Kidney epithelial cell (primary cell): ENCODE data around the gene CENPW. TPM values are rescaled to one million over a fixed set of nuclear protein-coding genes. Genes with fewer than 3 reads are reported as not detected.

Experiments used
- DNase-seq: peaks from one replicate; pipeline ENCODE4 v3.0.0-alpha.2; 2010; ENCODE audit warnings: low read depth
- H3K27me3 ChIP-seq: 2 replicates; pipeline ENCODE4 v1.6.0; 2011; ENCODE audit warnings: low read length; ENCODE audit not compliant: control insufficient read depth, insufficient read depth
- H3K36me3 ChIP-seq: 2 replicates; pipeline ENCODE4 v1.5.1; 2011; ENCODE audit warnings: low read length; ENCODE audit not compliant: control insufficient read depth, insufficient read depth
- H3K4me3 ChIP-seq: 2 replicates; pipeline ENCODE4 v1.5.1; 2011; ENCODE audit warnings: low read depth, mild to moderate bottlenecking, control low read depth, low read length
- total RNA-seq: library from RNA; depleted of rRNA; stranded (reverse); fragments of >200 nt; gene quantifications from 2 replicates; pipeline ENCODE4 v1.2.3, GENCODE V29; 2015
- TF ChIP-seq, protein P1 (sequence below): IDR thresholded peaks from 2 replicates; pipeline ENCODE4 v1.5.1; 2011; ENCODE audit warnings: mild to moderate bottlenecking, moderate library complexity, low read length, control low read depth, inconsistent platforms; ENCODE audit not compliant: insufficient read depth, poor library complexity, severe bottlenecking

CENPW gene
- total RNA-seq, 1 donor from 2014 or later = 5.7 TPM

DNA sequence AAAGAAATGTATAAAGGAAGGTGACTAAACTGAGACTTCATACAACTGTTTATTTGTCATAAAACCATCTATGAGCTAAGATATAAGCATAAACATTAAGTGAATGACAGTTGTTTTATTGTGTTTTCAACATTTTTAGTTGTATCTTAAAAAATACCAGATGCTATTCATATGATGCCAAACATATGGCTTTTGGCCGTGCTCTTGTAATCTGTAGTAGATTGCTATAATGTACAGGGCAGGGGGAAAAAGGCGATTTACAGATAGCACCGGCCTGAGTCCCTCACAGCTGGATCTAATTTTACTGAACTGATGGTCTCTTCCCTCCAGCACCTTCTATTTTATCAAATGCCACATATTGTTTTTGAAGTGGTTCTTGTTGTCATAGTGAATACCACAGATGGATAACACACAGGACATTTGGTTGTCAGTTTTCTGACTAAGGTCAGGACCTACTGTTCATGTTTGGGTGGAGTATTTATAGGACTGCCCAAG is 48.2 kb downstream of the CENPW start:
- Histone ChIP-seq H3K4me3 (no peak overlapping the region), H3K27me3 (no peaks in the 10 kb centered on the region), H3K36me3 (no peaks in the 10 kb centered on the region)
- DNase-seq = no peak
- TF ChIP-seq, protein P1, sequence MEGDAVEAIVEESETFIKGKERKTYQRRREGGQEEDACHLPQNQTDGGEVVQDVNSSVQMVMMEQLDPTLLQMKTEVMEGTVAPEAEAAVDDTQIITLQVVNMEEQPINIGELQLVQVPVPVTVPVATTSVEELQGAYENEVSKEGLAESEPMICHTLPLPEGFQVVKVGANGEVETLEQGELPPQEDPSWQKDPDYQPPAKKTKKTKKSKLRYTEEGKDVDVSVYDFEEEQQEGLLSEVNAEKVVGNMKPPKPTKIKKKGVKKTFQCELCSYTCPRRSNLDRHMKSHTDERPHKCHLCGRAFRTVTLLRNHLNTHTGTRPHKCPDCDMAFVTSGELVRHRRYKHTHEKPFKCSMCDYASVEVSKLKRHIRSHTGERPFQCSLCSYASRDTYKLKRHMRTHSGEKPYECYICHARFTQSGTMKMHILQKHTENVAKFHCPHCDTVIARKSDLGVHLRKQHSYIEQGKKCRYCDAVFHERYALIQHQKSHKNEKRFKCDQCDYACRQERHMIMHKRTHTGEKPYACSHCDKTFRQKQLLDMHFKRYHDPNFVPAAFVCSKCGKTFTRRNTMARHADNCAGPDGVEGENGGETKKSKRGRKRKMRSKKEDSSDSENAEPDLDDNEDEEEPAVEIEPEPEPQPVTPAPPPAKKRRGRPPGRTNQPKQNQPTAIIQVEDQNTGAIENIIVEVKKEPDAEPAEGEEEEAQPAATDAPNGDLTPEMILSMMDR = no peak

DNA sequence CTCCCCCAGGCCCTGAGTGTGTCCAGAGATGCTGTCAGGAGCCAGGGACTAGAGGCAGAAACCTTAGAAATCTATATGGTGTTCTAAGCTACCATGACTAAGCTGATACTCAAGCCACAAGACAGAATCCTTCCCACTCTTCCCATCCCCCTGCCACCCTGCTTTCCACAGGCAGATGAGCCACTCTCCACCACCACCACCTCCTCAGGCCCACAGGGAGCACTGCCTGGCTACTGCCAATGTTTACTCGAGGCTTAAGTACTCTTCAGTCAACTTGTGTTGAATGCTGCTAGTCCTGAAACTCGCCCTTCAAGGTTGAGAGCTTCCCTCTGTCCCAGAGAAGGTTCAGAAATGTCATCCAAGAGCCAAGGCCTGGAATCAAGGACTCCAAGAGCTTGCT is 56.2 kb downstream of the CENPW start:
- Histone ChIP-seq H3K27me3 (no peaks in the 10 kb centered on the region), H3K36me3 (no peaks in the 10 kb centered on the region), H3K4me3 (no peak overlapping the region)
- DNase-seq = no peak
- TF ChIP-seq, protein P1 = no peak
